Upper lobe of right lung (tissue), 1 donor: ENCODE data around the gene INS. TPM values are rescaled to one million over a fixed set of nuclear protein-coding genes. Genes with fewer than 3 reads are reported as not detected.
"Not testable (repeated sequence)": the region's sequence is repeated elsewhere in the genome, so short reads cannot be mapped to it uniquely, and the experiment has no call there.

Experiments used
- ATAC-seq: fragments of 200-7000 bp; cut with Tn5 transposase; one replicate; pipeline ENCODE4 v1.9.1; 2020; ENCODE audit warnings: mild to moderate bottlenecking, moderate library complexity
- DNase-seq: peaks from one replicate; pipeline ENCODE4 v3.0.0-alpha.2; 2020
- H3K27ac ChIP-seq: fragments of 200-600 bp; one replicate; pipeline ENCODE4 v1.8.0; 2022
- H3K27me3 ChIP-seq: fragments of 200-600 bp; one replicate; pipeline ENCODE4 v1.8.0; 2022; ENCODE audit warnings: mild to moderate bottlenecking
- H3K36me3 ChIP-seq: fragments of 200-600 bp; one replicate; pipeline ENCODE4 v1.8.0; 2022
- H3K4me1 ChIP-seq: fragments of 200-600 bp; one replicate; pipeline ENCODE4 v1.8.0; 2022
- H3K4me3 ChIP-seq: fragments of 200-600 bp; one replicate; pipeline ENCODE4 v1.8.0; 2022; ENCODE audit warnings: mild to moderate bottlenecking
- H3K9me3 ChIP-seq: fragments of 200-600 bp; one replicate; pipeline ENCODE4 v1.8.0; 2022
- intact Hi-C: fragments of 100-400 bp; cut with DNase I; formaldehyde crosslinking; loops from one replicate; pipeline ENCODE4 v1.11.0; 2022
- total RNA-seq: library from RNA; stranded (reverse); fragmentation: NEBNext Ultra II Directional; extraction: Animal tissue kit (Norgen Biotek cat#: 25700); gene quantifications from one replicate; pipeline ENCODE4 v1.2.1, GENCODE V29; 2021
- TF ChIP-seq, protein P1 (sequence below): fragments of 200-600 bp; IDR thresholded peaks from one replicate; pipeline ENCODE4 v1.8.0; 2022; ENCODE audit warnings: antibody characterized with exemption
- donor health status: DM: no; HTN: yes; CAD: no; lungs with severe emphysema.

INS gene
- total RNA-seq, 1 donor from 2014 or later: not detected

DNA sequence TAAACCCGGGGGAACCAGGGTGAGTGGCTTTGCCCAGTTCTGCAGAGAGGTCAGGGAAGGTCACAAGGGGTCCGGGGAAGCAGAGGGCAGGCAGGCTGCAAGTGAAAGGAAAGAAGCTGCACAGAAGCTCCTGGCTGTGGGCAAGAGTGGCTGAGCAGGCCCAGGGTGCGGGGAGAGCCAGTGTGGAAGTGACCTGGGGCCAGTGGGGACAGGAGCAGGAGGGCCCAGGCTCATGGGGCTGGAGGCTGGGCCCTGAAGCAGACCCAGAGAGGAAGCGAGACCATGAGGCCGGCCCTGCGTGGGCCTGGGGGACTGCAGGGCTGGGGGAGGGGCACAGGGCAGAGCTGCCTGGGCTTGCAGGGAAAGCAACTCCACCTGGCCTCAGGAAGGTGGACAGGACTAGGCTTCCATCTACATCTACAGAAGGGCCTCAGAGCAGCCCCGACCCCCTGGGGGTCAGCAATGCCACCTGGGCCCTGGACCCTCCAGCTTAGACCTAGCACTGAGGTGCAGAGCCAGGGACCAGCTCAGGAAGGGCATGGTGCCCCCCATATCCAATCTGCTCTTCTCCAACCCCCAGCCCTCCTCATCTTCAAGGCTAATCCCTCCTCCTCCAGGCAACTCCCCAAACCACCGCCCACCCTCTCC is 33.4 kb downstream of the INS start:
- ATAC-seq (no peak), DNase-seq (no peak)
- TF ChIP-seq, protein P1, sequence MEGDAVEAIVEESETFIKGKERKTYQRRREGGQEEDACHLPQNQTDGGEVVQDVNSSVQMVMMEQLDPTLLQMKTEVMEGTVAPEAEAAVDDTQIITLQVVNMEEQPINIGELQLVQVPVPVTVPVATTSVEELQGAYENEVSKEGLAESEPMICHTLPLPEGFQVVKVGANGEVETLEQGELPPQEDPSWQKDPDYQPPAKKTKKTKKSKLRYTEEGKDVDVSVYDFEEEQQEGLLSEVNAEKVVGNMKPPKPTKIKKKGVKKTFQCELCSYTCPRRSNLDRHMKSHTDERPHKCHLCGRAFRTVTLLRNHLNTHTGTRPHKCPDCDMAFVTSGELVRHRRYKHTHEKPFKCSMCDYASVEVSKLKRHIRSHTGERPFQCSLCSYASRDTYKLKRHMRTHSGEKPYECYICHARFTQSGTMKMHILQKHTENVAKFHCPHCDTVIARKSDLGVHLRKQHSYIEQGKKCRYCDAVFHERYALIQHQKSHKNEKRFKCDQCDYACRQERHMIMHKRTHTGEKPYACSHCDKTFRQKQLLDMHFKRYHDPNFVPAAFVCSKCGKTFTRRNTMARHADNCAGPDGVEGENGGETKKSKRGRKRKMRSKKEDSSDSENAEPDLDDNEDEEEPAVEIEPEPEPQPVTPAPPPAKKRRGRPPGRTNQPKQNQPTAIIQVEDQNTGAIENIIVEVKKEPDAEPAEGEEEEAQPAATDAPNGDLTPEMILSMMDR: no peak
- Histone ChIP-seq H3K27ac (no peak overlapping the region), H3K4me1 (no peaks in the 10 kb centered on the region), H3K4me3 (no peak overlapping the region), H3K9me3 (no peaks in the 10 kb centered on the region), H3K27me3 (no peaks in the 10 kb centered on the region), H3K36me3 (no peaks in the 10 kb centered on the region)
- intact Hi-C loops: no loop called here

DNA sequence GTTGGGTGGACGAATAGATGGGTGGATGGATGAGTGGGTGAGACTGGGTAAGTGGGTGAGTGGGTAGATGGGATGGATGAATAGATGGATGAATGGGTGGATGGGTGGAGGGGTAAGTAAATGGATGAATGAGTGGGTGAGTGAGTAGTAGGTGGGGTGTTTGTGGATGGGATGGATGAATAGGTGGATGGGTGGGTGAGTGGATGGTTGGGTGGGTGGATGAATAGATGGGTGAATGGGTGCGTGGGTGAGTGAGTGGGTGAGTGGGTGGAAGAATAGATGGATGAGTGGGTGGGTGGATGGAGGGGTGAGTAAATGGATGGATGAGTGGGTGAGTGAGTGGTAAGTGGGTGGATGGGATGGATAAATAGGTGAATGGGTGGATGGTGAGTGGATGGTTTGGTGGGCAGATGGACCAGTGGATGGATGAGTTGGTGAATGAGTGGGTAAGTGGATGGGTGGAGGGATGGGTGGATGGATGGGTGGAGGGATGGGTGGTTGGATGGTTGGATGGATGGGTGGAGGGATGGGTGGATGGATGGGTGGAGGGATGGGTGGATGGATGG is 34.4 kb downstream of the INS start:
- Histone ChIP-seq H3K9me3 (no peaks in the 10 kb centered on the region), H3K4me3 (no peak overlapping the region), H3K4me1 (no peaks in the 10 kb centered on the region), H3K27me3 (peaks cover 2% of the 10 kb centered on the region), H3K36me3 (no peaks in the 10 kb centered on the region), H3K27ac (no peak overlapping the region)
- intact Hi-C loops: no loop called here
- DNase-seq: no peak
- TF ChIP-seq, protein P1: no peak
- no peak for ATAC-seq

DNA sequence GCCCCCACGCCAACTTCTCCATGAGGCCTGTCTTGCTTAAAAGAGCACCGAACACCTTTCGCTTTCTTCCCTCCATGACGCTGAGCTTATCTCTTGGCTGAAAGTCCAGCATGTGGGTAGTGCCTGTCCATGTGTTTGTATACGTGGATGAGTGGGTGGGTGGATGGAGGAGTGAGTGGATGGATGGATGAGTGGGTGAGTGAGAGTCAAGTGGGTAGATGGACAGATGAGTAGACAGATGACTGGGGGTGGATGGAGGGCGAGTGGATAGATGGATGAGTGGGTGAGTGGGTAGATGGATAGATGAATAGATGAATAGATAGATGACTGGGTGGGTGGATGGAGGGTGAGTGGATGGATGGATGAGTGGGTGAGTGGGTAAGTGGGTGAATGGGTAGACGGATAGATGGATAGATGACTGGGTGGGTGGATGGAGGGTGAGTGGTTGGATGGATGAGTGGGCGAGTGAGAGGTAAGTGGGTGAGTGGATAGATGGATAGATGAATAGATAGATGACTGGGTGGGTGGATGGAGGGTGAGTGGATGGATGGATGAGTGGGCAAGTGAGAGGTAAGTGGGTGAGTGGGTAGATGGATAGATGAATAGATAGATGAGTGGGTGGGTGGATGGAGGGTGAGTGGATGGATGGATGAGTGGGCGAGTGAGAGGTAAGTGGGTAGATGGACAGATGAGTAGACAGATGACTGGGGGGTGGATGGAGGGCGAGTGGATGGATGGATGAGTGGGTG is 36.1 kb downstream of the INS start:
- peaks cover 16% of the 10 kb centered on the region for H3K27me3 ChIP-seq
- not testable (repeated sequence) for H3K4me3 ChIP-seq

DNA sequence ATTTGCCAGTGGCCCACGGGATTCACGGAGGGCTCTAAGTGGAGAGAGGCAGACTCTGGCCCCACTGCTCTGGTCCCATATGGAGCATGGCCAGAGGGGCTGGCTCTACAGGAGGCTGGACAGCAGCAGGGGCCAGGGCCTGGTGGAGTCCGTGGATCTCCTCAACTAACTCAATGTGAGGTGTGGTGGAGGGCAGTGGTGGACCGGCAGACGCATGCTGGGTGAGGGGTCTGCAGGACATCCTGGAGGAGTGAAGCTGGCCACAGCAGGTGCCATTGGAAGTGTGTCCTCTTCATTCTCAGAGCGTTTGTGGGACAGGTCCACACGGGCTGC is 37.4 kb downstream of the INS start:
- no peaks in the 10 kb centered on the region for H3K36me3 ChIP-seq
- no peak overlapping the region for H3K4me3 ChIP-seq
- H3K27me3 ChIP-seq: peaks cover 16% of the 10 kb centered on the region
- DNase-seq (no peak), ATAC-seq (peak; percentile 4)
- no peaks in the 10 kb centered on the region for H3K4me1 ChIP-seq
- H3K9me3 ChIP-seq: no peaks in the 10 kb centered on the region
- no peak overlapping the region for H3K27ac ChIP-seq
- TF ChIP-seq, protein P1: no peak
- intact Hi-C loops: no loop called here

More for the DNA sequence above, 36.1 kb downstream of the INS start:
- DNase-seq, H3K27ac ChIP-seq, H3K36me3 ChIP-seq, H3K4me1 ChIP-seq, H3K9me3 ChIP-seq, ATAC-seq, intact Hi-C loops: not testable (repeated sequence)

DNA sequence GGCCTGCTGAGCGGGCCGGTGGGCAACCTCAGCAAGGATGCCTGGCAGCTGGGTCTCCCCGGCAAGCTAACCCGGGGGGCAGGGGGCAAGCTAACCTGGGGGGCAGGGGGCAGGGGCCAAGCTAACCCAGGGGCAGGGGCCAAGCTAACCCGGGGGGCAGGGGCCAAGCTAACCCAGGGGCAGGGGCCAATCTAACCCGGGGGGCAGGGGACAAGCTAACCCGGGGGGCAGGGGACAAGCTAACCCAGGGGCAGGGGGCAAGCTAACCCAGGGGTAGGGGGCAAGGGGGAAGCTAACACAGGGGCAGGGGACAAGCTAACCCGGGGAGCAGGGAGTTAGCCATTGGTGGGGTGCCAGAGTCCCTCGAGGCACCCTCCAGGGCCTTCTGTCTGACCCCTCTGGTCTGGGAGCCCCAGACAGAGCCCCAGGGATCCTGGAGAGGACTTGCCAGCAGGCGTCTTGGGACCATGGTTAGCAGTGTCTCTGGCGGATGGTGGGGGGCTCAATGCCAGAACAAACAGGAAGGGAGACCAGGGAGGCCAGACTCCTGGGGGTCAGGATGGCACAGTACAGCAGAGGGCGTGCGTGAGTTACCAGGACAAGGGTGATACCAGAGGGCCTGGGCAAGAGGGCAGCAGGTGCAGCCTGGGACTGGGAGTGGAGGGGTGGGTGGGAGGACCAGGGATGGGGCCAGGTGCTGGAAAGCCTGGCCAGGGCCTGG is 37.9 kb downstream of the INS start:
- no peak for DNase-seq
- no peaks in the 10 kb centered on the region for H3K4me1 ChIP-seq
- H3K9me3 ChIP-seq: no peaks in the 10 kb centered on the region
- ATAC-seq: no peak
- no peak overlapping the region for H3K27ac ChIP-seq
- H3K36me3 ChIP-seq: no peaks in the 10 kb centered on the region
- intact Hi-C loops: no loop called here
- TF ChIP-seq, protein P1: no peak
- H3K4me3 ChIP-seq: no peak overlapping the region
- peaks cover 16% of the 10 kb centered on the region for H3K27me3 ChIP-seq
